GM21528 (cell line): ENCODE data around the gene ARL6IP5.

Experiments
- ATAC-seq: cut with Tn5 transposase; IDR thresholded peaks from one replicate; pipeline ENCODE4 v1.9.1; 2021; ENCODE audit warnings: mild to moderate bottlenecking, moderate library complexity; ENCODE audit not compliant: unreplicated experiment, low FRiP score

Gene ARL6IP5

GRCh38 chr3:69145688-69146087 is 61.0 kb downstream of the ARL6IP5 start:
- ATAC-seq, result no peak

GRCh38 chr3:69149586-69149985 is 64.8 kb downstream of the ARL6IP5 start:
- no peak for ATAC-seq
